HUES6 (cell line): ENCODE measurements around the gene C17orf100.

Experiments used
- H3K27ac ChIP-seq: 2 replicates; pipeline ENCODE4 v1.7.0; 2013; ENCODE audit warnings: low read depth, mild to moderate bottlenecking, low read length, inconsistent platforms
- H3K27me3 ChIP-seq: 2 replicates; pipeline ENCODE4 v1.6.1; 2013; ENCODE audit warnings: low read length; ENCODE audit not compliant: control insufficient read depth, insufficient read depth
- H3K36me3 ChIP-seq: 2 replicates; pipeline ENCODE4 v1.6.1; 2013; ENCODE audit warnings: low read length; ENCODE audit not compliant: control insufficient read depth, insufficient read depth
- H3K4me1 ChIP-seq: 2 replicates; pipeline ENCODE4 v1.6.1; 2013; ENCODE audit warnings: low read length; ENCODE audit not compliant: control insufficient read depth, insufficient read depth
- H3K4me3 ChIP-seq: 2 replicates; pipeline ENCODE4 v1.5.1; 2013; ENCODE audit warnings: low read depth, low read length
- H3K9ac ChIP-seq: one replicate; pipeline ENCODE4 v1.6.1; 2013; ENCODE audit warnings: mild to moderate bottlenecking, low read length
- H3K9me3 ChIP-seq: 2 replicates; pipeline ENCODE4 v1.6.1; 2013; ENCODE audit warnings: low read depth, low read length; ENCODE audit not compliant: control insufficient read depth, insufficient read depth

The C17orf100 gene

DNA sequence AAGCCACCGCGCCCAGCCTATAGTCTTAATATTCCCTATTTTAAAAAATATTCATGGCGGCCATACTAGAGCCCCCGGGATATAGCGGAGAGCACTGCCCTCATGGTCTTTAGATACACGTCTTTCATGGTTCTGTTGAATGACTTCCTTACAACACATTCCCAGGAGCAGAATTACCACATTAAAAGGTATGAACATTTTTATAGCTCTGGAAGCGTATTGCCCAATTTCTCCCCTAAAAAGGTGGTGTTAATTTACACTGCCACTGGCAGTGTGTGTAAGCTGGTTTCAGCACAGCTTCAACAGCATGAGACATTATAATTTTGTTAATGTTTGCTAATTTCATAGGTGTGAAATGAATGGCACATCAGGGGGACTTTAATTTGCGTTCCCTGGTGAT lies 19.0 kb downstream of the C17orf100 start:
- Histone ChIP-seq H3K4me3 (no peak overlapping the region), H3K4me1 (no peaks in the 10 kb centered on the region), H3K27me3 (no peaks in the 10 kb centered on the region), H3K36me3 (no peaks in the 10 kb centered on the region), H3K9ac (no peak overlapping the region), H3K9me3 (no peaks in the 10 kb centered on the region), H3K27ac (no peak overlapping the region)

DNA sequence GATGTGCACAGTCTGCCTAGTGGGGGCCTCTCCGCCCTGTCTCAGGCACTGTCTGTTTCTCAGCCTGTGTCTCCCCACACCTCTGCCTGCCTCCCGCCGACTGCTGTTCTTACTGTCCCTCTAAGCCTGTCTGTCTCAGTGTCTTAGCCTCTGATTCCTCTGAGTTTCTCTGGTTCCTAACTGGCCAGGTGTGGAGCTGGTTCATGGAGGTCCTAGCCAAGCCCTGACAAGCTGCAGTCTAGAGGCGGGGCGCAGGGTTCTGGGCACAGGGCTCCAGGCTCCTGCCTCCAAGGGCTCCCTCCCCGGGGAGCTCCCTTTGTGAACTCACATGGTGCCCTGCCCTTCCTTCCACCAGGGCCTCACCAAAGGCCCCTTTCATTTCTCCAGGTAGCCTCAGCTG lies 19.4 kb downstream of the C17orf100 start:
- Histone ChIP-seq H3K27ac (no peak overlapping the region), H3K9me3 (no peaks in the 10 kb centered on the region), H3K9ac (no peak overlapping the region), H3K36me3 (no peaks in the 10 kb centered on the region), H3K27me3 (no peaks in the 10 kb centered on the region), H3K4me3 (no peak overlapping the region), H3K4me1 (peaks cover 1% of the 10 kb centered on the region; the same call in 1 of the 2 replicates)

DNA sequence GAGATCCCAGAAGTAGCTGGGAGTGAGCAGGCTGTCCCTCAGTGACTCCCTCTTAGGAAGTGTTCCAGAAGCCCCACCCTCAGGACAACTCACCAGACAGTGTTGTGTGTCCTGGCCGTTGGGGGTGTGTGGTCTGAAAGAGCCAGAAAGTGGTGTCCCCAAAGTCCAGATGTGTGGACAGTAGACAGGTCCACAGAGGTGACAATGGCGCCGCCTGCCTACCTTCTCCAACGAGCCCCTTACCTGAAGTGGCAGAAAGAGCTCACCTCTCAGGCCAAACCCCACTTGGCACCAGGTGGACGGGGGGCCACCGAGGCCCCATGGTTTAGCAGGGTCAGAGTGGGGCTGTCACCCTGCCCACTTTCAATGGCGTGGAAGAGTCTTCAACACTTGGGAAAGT lies 19.9 kb downstream of the C17orf100 start:
- no peaks in the 10 kb centered on the region for H3K36me3 ChIP-seq
- no peaks in the 10 kb centered on the region for H3K27me3 ChIP-seq
- no peak overlapping the region for H3K9ac ChIP-seq
- peaks cover 5% of the 10 kb centered on the region; the same call in 1 of the 2 replicates for H3K4me1 ChIP-seq
- no peak overlapping the region for H3K4me3 ChIP-seq
- H3K9me3 ChIP-seq: no peaks in the 10 kb centered on the region
- no peak overlapping the region for H3K27ac ChIP-seq

DNA sequence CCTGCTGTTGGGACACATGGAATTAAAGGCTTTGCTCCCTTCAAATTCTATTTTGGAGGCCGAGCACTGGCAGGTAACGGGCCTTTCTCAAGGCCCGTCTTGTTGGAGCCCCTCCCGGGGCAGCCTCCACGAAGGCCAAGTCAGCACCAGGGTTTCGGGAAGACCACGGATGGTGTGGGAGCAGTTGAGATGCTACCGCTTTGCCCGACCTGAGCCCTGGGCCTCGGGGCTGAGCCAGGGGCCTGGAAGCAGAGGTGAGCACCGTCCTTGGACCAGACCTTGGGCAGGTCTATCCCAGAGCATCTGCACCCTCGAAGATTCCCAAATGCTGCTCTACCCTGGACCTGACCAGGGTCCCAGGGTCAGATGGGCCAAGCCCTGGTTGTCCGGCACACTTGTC lies 23.0 kb downstream of the C17orf100 start:
- H3K9ac ChIP-seq: no peak overlapping the region
- H3K27ac ChIP-seq: no peak overlapping the region
- H3K36me3 ChIP-seq: no peaks in the 10 kb centered on the region
- H3K9me3 ChIP-seq: no peaks in the 10 kb centered on the region
- H3K4me3 ChIP-seq: no peak overlapping the region
- H3K4me1 ChIP-seq: peaks cover 12% of the 10 kb centered on the region; the same call in 1 of the 2 replicates
- H3K27me3 ChIP-seq: no peaks in the 10 kb centered on the region

DNA sequence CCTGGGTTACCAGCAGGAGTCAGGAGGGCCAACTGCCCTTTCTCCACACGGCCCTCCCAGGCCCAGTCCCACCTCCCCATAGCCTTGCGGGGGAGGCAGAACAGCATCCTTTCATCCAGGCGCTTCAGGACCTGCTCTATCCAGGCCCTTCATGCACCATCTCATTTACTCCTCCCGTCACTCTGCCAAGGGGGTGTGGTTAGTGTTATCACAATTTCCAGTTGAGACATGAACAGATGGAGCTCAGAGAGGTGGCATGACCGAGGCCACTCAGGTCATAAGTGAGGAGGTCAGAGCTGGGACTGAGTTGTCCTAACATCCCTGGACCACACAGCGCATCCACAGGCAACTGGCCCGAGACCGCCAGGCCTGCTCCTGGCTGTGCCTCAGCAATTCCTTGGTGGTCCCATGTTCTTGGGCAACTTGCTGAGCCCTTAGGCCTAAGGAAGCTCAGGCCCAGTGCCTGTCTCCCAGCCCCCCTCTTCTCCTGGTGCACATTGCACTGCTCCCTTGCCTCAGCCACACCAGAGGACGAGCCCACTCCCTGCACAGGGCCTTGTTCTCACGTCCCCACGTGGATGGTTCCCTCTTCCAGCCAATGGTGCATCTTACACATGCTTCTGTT lies 23.8 kb downstream of the C17orf100 start:
- Histone ChIP-seq H3K9me3 (no peaks in the 10 kb centered on the region), H3K9ac (no peak overlapping the region), H3K27me3 (no peaks in the 10 kb centered on the region), H3K27ac (no peak overlapping the region), H3K36me3 (no peaks in the 10 kb centered on the region), H3K4me1 (peaks cover 12% of the 10 kb centered on the region; the same call in 1 of the 2 replicates), H3K4me3 (no peak overlapping the region)

DNA sequence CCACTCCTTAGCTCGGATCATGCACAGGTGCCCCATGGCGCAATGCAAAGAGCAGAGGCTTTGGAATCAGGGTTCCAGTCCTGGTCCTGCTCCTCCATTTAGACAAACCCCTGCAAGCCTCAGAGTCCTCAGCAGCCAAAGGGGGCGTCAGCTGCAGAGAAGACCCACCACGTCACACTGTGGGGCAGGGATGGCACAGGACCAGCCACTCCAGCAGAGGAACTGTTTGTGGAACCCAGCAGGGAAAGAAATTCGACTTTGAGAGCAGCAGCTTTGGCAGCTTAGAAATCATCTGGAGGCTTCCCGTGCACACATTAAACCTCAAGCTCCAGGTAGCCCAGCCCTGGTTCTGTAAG lies 25.2 kb downstream of the C17orf100 start:
- H3K36me3 ChIP-seq: no peaks in the 10 kb centered on the region
- H3K27me3 ChIP-seq: no peaks in the 10 kb centered on the region
- no peak overlapping the region for H3K27ac ChIP-seq
- no peaks in the 10 kb centered on the region for H3K9me3 ChIP-seq
- H3K9ac ChIP-seq: no peak overlapping the region
- H3K4me3 ChIP-seq: no peak overlapping the region
- H3K4me1 ChIP-seq: peaks cover 12% of the 10 kb centered on the region; the same call in 1 of the 2 replicates

DNA sequence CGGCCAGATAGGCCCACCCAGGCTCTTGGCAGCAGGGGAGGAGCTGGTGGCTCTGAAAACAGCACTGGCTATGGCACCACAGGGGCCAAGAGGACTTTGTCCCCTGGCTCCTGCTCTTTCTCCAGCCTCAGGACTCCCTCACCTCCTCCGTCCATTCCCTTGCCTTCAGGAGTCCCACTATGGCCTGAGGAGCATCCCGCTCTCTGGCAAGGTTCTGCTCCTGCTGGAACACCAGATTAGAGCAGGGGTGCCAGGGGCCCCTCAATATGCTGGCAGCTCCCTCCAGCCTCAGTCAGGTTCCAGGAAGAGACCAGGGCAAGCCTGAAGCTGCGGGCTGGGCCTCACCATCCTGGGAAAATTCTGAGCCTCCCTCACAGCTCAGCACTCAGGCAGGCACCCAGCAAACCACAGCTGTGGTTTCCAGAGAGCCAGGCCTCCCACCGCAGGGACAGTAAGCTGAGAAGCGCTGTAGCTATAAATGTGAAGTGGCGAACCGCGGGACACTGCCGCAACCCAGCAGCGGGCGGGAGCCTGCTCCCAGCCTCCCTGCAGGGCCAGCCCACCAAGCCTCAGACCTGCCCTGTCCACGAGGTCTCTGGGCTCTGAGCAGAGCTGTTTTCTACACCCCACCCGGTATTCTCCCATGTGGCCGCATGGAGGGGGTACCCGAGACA lies 25.7 kb downstream of the C17orf100 start:
- H3K27ac ChIP-seq: no peak overlapping the region
- H3K4me1 ChIP-seq: peaks cover 12% of the 10 kb centered on the region; the same call in 1 of the 2 replicates
- H3K9ac ChIP-seq: no peak overlapping the region
- H3K9me3 ChIP-seq: no peaks in the 10 kb centered on the region
- H3K4me3 ChIP-seq: no peak overlapping the region
- no peaks in the 10 kb centered on the region for H3K36me3 ChIP-seq
- H3K27me3 ChIP-seq: no peaks in the 10 kb centered on the region

DNA sequence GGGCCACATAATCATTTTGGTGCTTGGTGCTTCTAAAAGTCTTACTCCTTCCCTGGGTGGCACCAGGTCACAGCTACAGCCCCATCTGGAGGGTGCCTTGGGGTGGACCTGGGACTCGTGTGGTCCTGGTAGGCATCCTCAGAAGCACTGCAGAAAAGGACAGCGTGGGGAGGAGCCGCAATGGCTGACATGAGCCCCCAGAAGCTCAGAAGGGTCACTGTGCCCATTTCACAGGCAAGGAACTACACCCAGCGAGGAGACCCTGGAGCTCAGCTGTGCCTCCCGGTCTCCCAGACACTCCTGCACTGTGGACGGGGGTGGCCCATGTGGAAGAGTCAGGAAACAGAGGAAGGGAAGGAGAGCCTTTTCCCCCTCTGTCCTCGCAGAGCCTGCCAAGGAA lies 26.4 kb downstream of the C17orf100 start:
- peaks cover 12% of the 10 kb centered on the region; the same call in 1 of the 2 replicates for H3K4me1 ChIP-seq
- no peaks in the 10 kb centered on the region for H3K9me3 ChIP-seq
- H3K36me3 ChIP-seq: no peaks in the 10 kb centered on the region
- no peaks in the 10 kb centered on the region for H3K27me3 ChIP-seq
- no peak overlapping the region for H3K27ac ChIP-seq
- H3K9ac ChIP-seq: no peak overlapping the region
- no peak overlapping the region for H3K4me3 ChIP-seq

DNA sequence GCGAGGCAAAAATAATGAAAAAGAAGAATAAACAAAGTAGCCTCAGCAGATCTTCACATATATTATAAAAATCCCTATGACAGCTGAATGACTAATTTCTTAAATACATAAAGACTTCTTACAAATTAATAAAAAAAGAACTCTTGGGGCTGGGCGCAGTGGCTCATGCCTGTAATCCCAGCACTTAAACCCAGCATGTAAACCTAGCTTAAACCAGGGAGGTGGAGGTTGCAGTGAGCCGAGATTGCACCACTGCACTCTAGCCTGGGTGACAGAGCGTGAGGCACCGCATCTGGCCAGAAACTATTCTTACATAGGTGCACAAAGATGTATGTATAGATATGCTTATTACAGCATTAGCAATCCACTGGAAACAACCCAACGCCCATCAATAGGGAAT lies 27.7 kb downstream of the C17orf100 start:
- H3K9me3 ChIP-seq: no peaks in the 10 kb centered on the region
- no peak overlapping the region for H3K9ac ChIP-seq
- no peaks in the 10 kb centered on the region for H3K36me3 ChIP-seq
- no peak overlapping the region for H3K4me3 ChIP-seq
- no peaks in the 10 kb centered on the region for H3K27me3 ChIP-seq
- peaks cover 12% of the 10 kb centered on the region; the same call in 1 of the 2 replicates for H3K4me1 ChIP-seq
- no peak overlapping the region for H3K27ac ChIP-seq

DNA sequence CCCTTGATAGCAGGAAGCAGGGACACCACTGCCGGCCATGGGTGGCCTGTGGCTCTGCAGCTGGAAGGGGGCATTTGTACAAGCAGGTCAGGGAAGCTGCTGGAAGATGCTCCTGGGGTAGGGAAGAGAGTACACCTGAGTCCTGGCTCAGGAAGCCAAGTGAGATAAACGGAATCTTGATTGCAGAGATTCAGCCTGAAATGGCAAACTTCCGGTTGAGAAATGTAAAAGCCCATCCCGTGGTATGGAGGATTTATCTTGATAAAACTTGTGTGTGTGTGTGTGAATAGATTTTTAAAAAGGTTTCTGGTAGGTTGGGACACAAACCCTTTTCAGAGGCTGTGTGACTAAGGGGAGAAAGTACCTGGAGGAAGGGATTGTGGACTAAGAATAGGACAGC lies 29.6 kb downstream of the C17orf100 start:
- Histone ChIP-seq H3K9ac (no peak overlapping the region), H3K27ac (no peak overlapping the region), H3K4me1 (peaks cover 13% of the 10 kb centered on the region; the same call in 1 of the 2 replicates)

DNA sequence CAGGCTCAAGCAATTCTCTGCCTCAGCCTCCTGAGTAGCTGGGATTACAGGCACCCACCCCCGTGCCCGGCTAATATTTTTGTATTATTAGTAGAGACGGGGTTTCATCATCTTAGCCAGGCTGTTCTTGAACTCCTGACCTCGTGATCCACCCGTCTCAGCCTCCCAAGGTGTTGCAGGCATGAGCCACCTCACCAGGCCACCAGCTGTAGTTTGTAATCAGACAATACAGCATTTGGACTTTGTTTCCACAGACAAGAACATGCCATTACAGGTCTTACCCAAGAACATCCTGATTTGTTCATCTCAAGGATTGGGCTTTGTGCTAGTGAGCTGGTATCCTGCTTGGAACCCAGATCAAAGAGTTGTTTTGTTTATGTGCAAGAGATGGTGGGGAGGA lies 30.1 kb downstream of the C17orf100 start:
- no peak overlapping the region for H3K9ac ChIP-seq
- no peak overlapping the region for H3K27ac ChIP-seq
- H3K4me3 ChIP-seq: no peak overlapping the region

More for the DNA sequence above, 29.6 kb downstream of the C17orf100 start:
- Histone ChIP-seq H3K9me3 (no peaks in the 10 kb centered on the region), H3K27me3 (no peaks in the 10 kb centered on the region), H3K4me3 (no peak overlapping the region), H3K36me3 (no peaks in the 10 kb centered on the region)

More for the DNA sequence above, 30.1 kb downstream of the C17orf100 start:
- peaks cover 11% of the 10 kb centered on the region; the same call in 1 of the 2 replicates for H3K4me1 ChIP-seq
- H3K9me3 ChIP-seq: no peaks in the 10 kb centered on the region
- no peaks in the 10 kb centered on the region for H3K36me3 ChIP-seq
- no peaks in the 10 kb centered on the region for H3K27me3 ChIP-seq
